PC-9 (cell line): ENCODE results near the gene NUP107. TPM values are rescaled to one million over a fixed set of nuclear protein-coding genes. Genes with fewer than 3 reads are reported as not detected.

ENCODE experiments used
- BruUV-seq: library from RNA; stranded (reverse); fragments of 400-500 nt; replicated peaks from 2 replicates; lab custom pipeline; 2021; lab: Mats Ljungman, UMichigan
- CTCF ChIA-PET: fragments of 300-600 bp; sonication (Branson Sonifier 250); formaldehyde crosslinking; loops from one replicate; lab custom pipeline; 2022; ENCODE audit warnings: antibody characterized with exemption; lab: Charles Lee
- POLR2A ChIA-PET: fragments of 300-600 bp; sonication (Branson Sonifier 250); formaldehyde crosslinking; loops from one replicate; lab custom pipeline; 2022; ENCODE audit warnings: antibody characterized with exemption; ENCODE audit not compliant: unreplicated experiment; lab: Charles Lee
- DNase-seq, 2 experiments: peaks; one replicate each; pipeline versions ENCODE4 v3.0.0 to v3.0.0-alpha.2; 2015 to 2022; ENCODE audit warnings: mixed read lengths in 1 of 2
- H2AFZ ChIP-seq: fragments of 200-600 bp; sonication (generic); 2 replicates; pipeline ENCODE4 v1.8.1; 2017; ENCODE audit warnings: antibody characterized with exemption
- H3F3A ChIP-seq: fragments of 200-600 bp; sonication (generic); 2 replicates; pipeline ENCODE4 v1.8.1; 2017; ENCODE audit warnings: antibody characterized with exemption, mild to moderate bottlenecking, low read depth; ENCODE audit not compliant: insufficient read depth
- H3K27ac ChIP-seq: fragments of 200-600 bp; sonication (generic); 2 replicates; pipeline ENCODE4 v1.6.1; 2016; ENCODE audit warnings: mixed run types
- H3K27me3 ChIP-seq: fragments of 200-600 bp; sonication (generic); 2 replicates; pipeline ENCODE4 v1.6.1; 2016; ENCODE audit warnings: low read depth, mixed run types; ENCODE audit not compliant: insufficient read depth
- H3K36me3 ChIP-seq: fragments of 200-600 bp; sonication (generic); 2 replicates; pipeline ENCODE4 v1.6.1; 2016; ENCODE audit warnings: low read depth, mixed run types
- H3K4me1 ChIP-seq: fragments of 200-600 bp; sonication (generic); replicated peaks from 2 replicates; pipeline ENCODE4 v1.6.1; 2016; ENCODE audit warnings: mixed run types; ENCODE audit not compliant: insufficient read depth
- H3K4me2 ChIP-seq: fragments of 200-600 bp; sonication (generic); 2 replicates; pipeline ENCODE4 v1.6.1; 2017; ENCODE audit warnings: mixed run types
- H3K4me3 ChIP-seq: fragments of 200-600 bp; sonication (generic); 2 replicates; pipeline ENCODE4 v1.6.1; 2016; ENCODE audit warnings: mixed run types
- H3K79me2 ChIP-seq: fragments of 200-600 bp; sonication (generic); 2 replicates; pipeline ENCODE4 v1.6.1; 2017; ENCODE audit warnings: low read depth, mixed run types
- H3K9me2 ChIP-seq: fragments of 200-600 bp; sonication (generic); 2 replicates; pipeline ENCODE4 v1.8.1; 2017; ENCODE audit warnings: mild to moderate bottlenecking; ENCODE audit not compliant: insufficient read depth
- H3K9me3 ChIP-seq: fragments of 200-600 bp; sonication (generic); 2 replicates; pipeline ENCODE4 v1.8.1; 2016; ENCODE audit warnings: low read depth; ENCODE audit not compliant: insufficient read depth
- H4K20me1 ChIP-seq: fragments of 200-600 bp; sonication (generic); 2 replicates; pipeline ENCODE4 v1.8.1; 2017; ENCODE audit not compliant: insufficient read depth
- CTCF ChIP-seq: fragments of 200-600 bp; sonication (generic); conservative IDR thresholded peaks from 2 replicates; pipeline ENCODE4 v1.6.1; 2017; ENCODE audit warnings: mixed run types, antibody characterized with exemption, mild to moderate bottlenecking, moderate library complexity
- EZH2 ChIP-seq: fragments of 200-600 bp; sonication (generic); IDR thresholded peaks from 2 replicates; pipeline ENCODE4 v1.8.0; 2017; ENCODE audit warnings: antibody characterized with exemption, low read depth
- intact Hi-C: fragments of 100-400 bp; cut with micrococcal nuclease; formaldehyde crosslinking; loops from one replicate; pipeline ENCODE4 v1.10.0; 2022; ENCODE audit not compliant: unreplicated experiment
- total RNA-seq: library from RNA; stranded (reverse); gene quantifications from 2 replicates; pipeline ENCODE4 v1.2.3, GENCODE V29; 2021

Gene NUP107
- total RNA-seq, 1 experiment from 2014 or later, result 84.9 TPM

- POLR2A ChIA-PET, result no interaction called here
- CTCF ChIA-PET, result no interaction called here
Measured at GRCh38 chr12:68772714-68773113, 85.9 kb downstream of the NUP107 start.

GRCh38 chr12:68773582-68773981 is 86.8 kb downstream of the NUP107 start:
- Histone ChIP-seq H3K36me3 (no peaks in the 10 kb centered on the region), H2AFZ (no peak overlapping the region), H3K27me3 (no peaks in the 10 kb centered on the region), H3K27ac (no peak overlapping the region), H3K79me2 (no peaks in the 10 kb centered on the region), H3K9me2 (no peaks in the 10 kb centered on the region), H3K9me3 (no peaks in the 10 kb centered on the region), H4K20me1 (no peaks in the 10 kb centered on the region), H3K4me1 (no peaks in the 10 kb centered on the region), H3K4me3 (no peak overlapping the region), H3K4me2 (no peak overlapping the region), H3F3A (no peaks in the 10 kb centered on the region)
- TF ChIP-seq CTCF, result no peak
- no peak for TF ChIP-seq EZH2
- ChIA-PET POLR2A (no interaction called here), CTCF (no interaction called here)
- no peak for DNase-seq
- BruUV-seq, result no TSS peak
- intact Hi-C loops, result no loop called here

More at GRCh38 chr12:68772714-68773113, 85.9 kb downstream of the NUP107 start:
- Histone ChIP-seq H3K4me1 (no peaks in the 10 kb centered on the region), H3K36me3 (no peaks in the 10 kb centered on the region), H3K27me3 (no peaks in the 10 kb centered on the region), H2AFZ (no peak overlapping the region), H3K4me3 (no peak overlapping the region), H3F3A (no peaks in the 10 kb centered on the region), H3K9me2 (no peaks in the 10 kb centered on the region), H3K4me2 (no peak overlapping the region), H3K79me2 (no peaks in the 10 kb centered on the region), H4K20me1 (no peaks in the 10 kb centered on the region), H3K27ac (no peak overlapping the region), H3K9me3 (no peaks in the 10 kb centered on the region)
- TF ChIP-seq EZH2 (no peak), CTCF (no peak)
- no TSS peak for BruUV-seq
- intact Hi-C loops, result no loop called here
- DNase-seq, result no peak

- H3K9me3 ChIP-seq, result no peaks in the 10 kb centered on the region
- no peaks in the 10 kb centered on the region for H3K36me3 ChIP-seq
- no peaks in the 10 kb centered on the region for H3K27me3 ChIP-seq
- H2AFZ ChIP-seq, result no peak overlapping the region
- H4K20me1 ChIP-seq, result no peaks in the 10 kb centered on the region
- no peaks in the 10 kb centered on the region for H3K9me2 ChIP-seq
- no TSS peak for BruUV-seq
- no peak overlapping the region for H3K27ac ChIP-seq
- POLR2A ChIA-PET, result interaction anchor here (0.7 kb wide), 1 partner anchor 415 kb away, joined by 3 read pairs; no protein-coding TSS in a partner anchor
- H3K4me3 ChIP-seq, result no peak overlapping the region
- DNase-seq, result no peak
- CTCF ChIA-PET, result no interaction called here
- H3F3A ChIP-seq, result no peaks in the 10 kb centered on the region
- no peaks in the 10 kb centered on the region for H3K79me2 ChIP-seq
- H3K4me2 ChIP-seq, result no peak overlapping the region
- TF ChIP-seq CTCF (no peak), EZH2 (no peak)
- intact Hi-C loops, result no loop called here
- no peaks in the 10 kb centered on the region for H3K4me1 ChIP-seq
Measured at GRCh38 chr12:68775121-68775630, 88.4 kb downstream of the NUP107 start.
